ENCODE data around the gene MYCBP.

DNA sequence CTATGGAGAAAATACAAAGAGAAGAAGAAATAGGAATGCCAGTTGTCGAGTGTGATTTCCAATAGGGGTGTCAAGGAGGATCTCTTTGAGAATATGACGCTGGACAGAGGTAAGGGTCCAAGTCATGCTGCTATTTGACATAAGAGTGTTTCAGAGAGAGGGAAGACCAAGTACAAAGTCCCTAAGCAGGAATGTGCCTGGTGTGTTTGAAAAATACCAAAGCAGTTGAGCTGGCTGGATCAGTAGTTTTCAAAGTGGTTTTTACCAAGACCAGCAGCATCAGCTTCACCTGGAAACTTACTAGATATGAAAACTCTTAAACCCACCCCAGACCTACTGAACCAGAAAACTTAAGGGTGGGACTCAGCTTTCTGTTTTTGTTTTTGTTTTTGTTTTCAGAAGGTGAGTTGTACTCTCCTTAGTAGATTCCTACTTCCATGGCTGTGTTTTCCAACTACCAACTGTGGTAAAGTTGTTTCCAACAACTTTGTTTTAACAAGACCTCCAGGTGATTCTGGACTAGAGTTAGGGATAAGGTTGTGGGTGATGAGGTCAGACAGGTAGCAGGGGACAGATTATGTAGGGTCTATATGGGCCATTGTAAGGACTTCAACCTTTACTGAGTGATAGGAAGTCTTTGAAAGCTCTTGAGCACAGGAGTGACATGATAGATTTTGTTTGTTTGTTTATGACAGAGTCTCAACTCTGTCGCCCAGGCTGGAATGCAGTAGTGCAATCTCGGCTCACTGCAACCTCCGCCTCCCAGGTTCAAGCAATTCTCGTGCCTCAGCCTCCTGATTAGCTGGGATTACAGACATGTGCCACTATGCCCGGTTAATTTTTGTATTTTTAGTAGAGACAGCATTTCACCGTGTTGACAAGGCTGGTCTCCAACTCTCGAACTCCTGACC, 15.5 kb upstream of the MYCBP start:
- TF ChIP-seq, protein P1, sequence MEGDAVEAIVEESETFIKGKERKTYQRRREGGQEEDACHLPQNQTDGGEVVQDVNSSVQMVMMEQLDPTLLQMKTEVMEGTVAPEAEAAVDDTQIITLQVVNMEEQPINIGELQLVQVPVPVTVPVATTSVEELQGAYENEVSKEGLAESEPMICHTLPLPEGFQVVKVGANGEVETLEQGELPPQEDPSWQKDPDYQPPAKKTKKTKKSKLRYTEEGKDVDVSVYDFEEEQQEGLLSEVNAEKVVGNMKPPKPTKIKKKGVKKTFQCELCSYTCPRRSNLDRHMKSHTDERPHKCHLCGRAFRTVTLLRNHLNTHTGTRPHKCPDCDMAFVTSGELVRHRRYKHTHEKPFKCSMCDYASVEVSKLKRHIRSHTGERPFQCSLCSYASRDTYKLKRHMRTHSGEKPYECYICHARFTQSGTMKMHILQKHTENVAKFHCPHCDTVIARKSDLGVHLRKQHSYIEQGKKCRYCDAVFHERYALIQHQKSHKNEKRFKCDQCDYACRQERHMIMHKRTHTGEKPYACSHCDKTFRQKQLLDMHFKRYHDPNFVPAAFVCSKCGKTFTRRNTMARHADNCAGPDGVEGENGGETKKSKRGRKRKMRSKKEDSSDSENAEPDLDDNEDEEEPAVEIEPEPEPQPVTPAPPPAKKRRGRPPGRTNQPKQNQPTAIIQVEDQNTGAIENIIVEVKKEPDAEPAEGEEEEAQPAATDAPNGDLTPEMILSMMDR (IDR thresholded peaks at IDR 0.05) = no peak
- TF ChIP-seq POLR2A (IDR thresholded peaks at IDR 0.05) = no peak
